SKM-1 (cell line): Measurements from ENCODE around the gene ACE.

ENCODE experiments used
- DNase-seq: peaks from one replicate; lab custom pipeline; 2025; ENCODE audit not compliant: unreplicated experiment; lab: John Stamatoyannopoulos, UW

The ACE gene

GRCh38 chr17:63514974-63515373 is 38.1 kb downstream of the ACE start:
- DNase-seq: no peak

- DNase-seq: no peak
Measured at GRCh38 chr17:63515426-63515825, 38.6 kb downstream of the ACE start.

- DNase-seq: no peak
Measured at GRCh38 chr17:63516910-63517824, 40.3 kb downstream of the ACE start.

GRCh38 chr17:63517825-63518534 is 41.1 kb downstream of the ACE start:
- no peak for DNase-seq

GRCh38 chr17:63519116-63519881 is 42.4 kb downstream of the ACE start:
- DNase-seq: no peak

- DNase-seq: no peak
Measured at GRCh38 chr17:63519972-63520882, 43.4 kb downstream of the ACE start.

- DNase-seq: no peak
Measured at GRCh38 chr17:63523253-63523855, 46.5 kb downstream of the ACE start, which contains the start of gene KCNH6. Gene KCNH6, plus strand, starts transcription at chr17:63523358. Its CDS starts 56 bp downstream, at chr17:63523414.

- DNase-seq: no peak
Measured at GRCh38 chr17:63524051-63524450, 47.2 kb downstream of the ACE start.

GRCh38 chr17:63525190-63525946 is 48.5 kb downstream of the ACE start:
- DNase-seq: no peak

GRCh38 chr17:63526861-63527260 is 50.0 kb downstream of the ACE start:
- DNase-seq: no peak

- no peak for DNase-seq
Measured at GRCh38 chr17:63528183-63528582, 51.3 kb downstream of the ACE start.

GRCh38 chr17:63529711-63530556 is 53.1 kb downstream of the ACE start:
- no peak for DNase-seq

- DNase-seq: no peak
Measured at GRCh38 chr17:63530557-63531021, 53.7 kb downstream of the ACE start.

GRCh38 chr17:63531022-63531965 is 54.4 kb downstream of the ACE start:
- no peak for DNase-seq

GRCh38 chr17:63533433-63534077 is 56.7 kb downstream of the ACE start:
- no peak for DNase-seq

GRCh38 chr17:63534078-63534570 is 57.3 kb downstream of the ACE start:
- DNase-seq: no peak
